Activated CD4-positive, CD25-positive, alpha-beta regulatory T cell treated with anti-CD3 and anti-CD28 coated beads, Interleukin-2, amount 50 U/mL, for 24 hours (primary cell): ENCODE results near the gene PI4KB.
A peak's percentile ranks its signal among the peaks of the same experiment; 100 is the strongest.
"Not testable (repeated sequence)": the region's sequence is repeated elsewhere in the genome, so short reads cannot be mapped to it uniquely, and the experiment has no call there.

ENCODE experiments used
- ATAC-seq, 2 donors: fragments of 150-1000 bp; cut with Tn5 transposase; one replicate each; pipeline ENCODE4 v1.10.0; 2021; ENCODE audit warnings: mild to moderate bottlenecking in 1 of 2, moderate library complexity in 1 of 2

PI4KB gene

GRCh38 chr1:151327223-151327902 lies at the start of gene PI4KB:
PI4KB (minus strand) TSS chr1:151327416; CDS start chr1:151316481, 10,935 bp downstream.
- ATAC-seq: peak; percentile 95 to 96

GRCh38 chr1:151373196-151373595 lies 46.0 kb upstream of the PI4KB start:
- no peak for ATAC-seq

GRCh38 chr1:151372058-151372934 lies 45.1 kb upstream of the PI4KB start, which contains the start of gene SELENBP1:
SELENBP1 (minus strand) TSS chr1:151372705; CDS start chr1:151372641, 64 bp downstream.
- no peak for ATAC-seq

- no peak for ATAC-seq
Measured at GRCh38 chr1:151371370-151372057, 44.3 kb upstream of the PI4KB start.

GRCh38 chr1:151370211-151370911 lies 43.1 kb upstream of the PI4KB start:
- ATAC-seq: no peak

GRCh38 chr1:151369621-151370048 lies 42.4 kb upstream of the PI4KB start:
- no peak for ATAC-seq

- ATAC-seq: no peak
Measured at GRCh38 chr1:151369302-151369610, 42.0 kb upstream of the PI4KB start.

- no peak for ATAC-seq
Measured at GRCh38 chr1:151368393-151369301, 41.4 kb upstream of the PI4KB start.

- ATAC-seq: no peak
Measured at GRCh38 chr1:151367658-151368392, 40.6 kb upstream of the PI4KB start.

- no peak for ATAC-seq
Measured at GRCh38 chr1:151364996-151365395, 37.8 kb upstream of the PI4KB start.

- ATAC-seq: no peak
Measured at GRCh38 chr1:151362308-151363155, 35.3 kb upstream of the PI4KB start.

GRCh38 chr1:151361883-151362282 lies 34.7 kb upstream of the PI4KB start:
- ATAC-seq: no peak

- no peak for ATAC-seq
Measured at GRCh38 chr1:151356696-151357095, 29.5 kb upstream of the PI4KB start.

- ATAC-seq: no peak
Measured at GRCh38 chr1:151352021-151352718, 25.0 kb upstream of the PI4KB start.

- ATAC-seq: not testable (repeated sequence)
Measured at GRCh38 chr1:151350323-151350722, 23.1 kb upstream of the PI4KB start.

- ATAC-seq: peak; percentile 0 to 1
Measured at GRCh38 chr1:151347523-151348246, 20.5 kb upstream of the PI4KB start.

GRCh38 chr1:151346769-151347522 lies 19.7 kb upstream of the PI4KB start, which contains the start of gene RFX5:
RFX5 (minus strand) TSS chr1:151347252; CDS start chr1:151346320, 932 bp downstream.
- ATAC-seq: peak; percentile 97
